Amniotic stem cell (primary cell): ENCODE results near the gene THAP4.
"Not testable (repeated sequence)": the region's sequence is repeated elsewhere in the genome, so short reads cannot be mapped to it uniquely, and the experiment has no call there.

Source experiments
- DNase-seq: peaks from one replicate; lab custom pipeline; 2025; lab: John Stamatoyannopoulos, UW

THAP4 gene

GRCh38 chr2:241584436-241584835 is 52.5 kb downstream of the THAP4 start:
- DNase-seq: no peak

GRCh38 chr2:241582806-241583205 is 54.2 kb downstream of the THAP4 start:
- no peak for DNase-seq

GRCh38 chr2:241582328-241582727 is 54.6 kb downstream of the THAP4 start:
- DNase-seq: no peak

GRCh38 chr2:241579281-241579680 is 57.7 kb downstream of the THAP4 start:
- DNase-seq: no peak

- no peak for DNase-seq
Measured at GRCh38 chr2:241577413-241578122, 59.4 kb downstream of the THAP4 start.

GRCh38 chr2:241576293-241576654 is 60.7 kb downstream of the THAP4 start:
- DNase-seq: no peak

GRCh38 chr2:241575624-241576292 is 61.2 kb downstream of the THAP4 start:
- no peak for DNase-seq

GRCh38 chr2:241574911-241575623 is 61.9 kb downstream of the THAP4 start:
- no peak for DNase-seq

GRCh38 chr2:241573741-241574140 is 63.2 kb downstream of the THAP4 start:
- DNase-seq: no peak

- not testable (repeated sequence) for DNase-seq
Measured at GRCh38 chr2:241572915-241573651, 63.9 kb downstream of the THAP4 start.

- no peak for DNase-seq
Measured at GRCh38 chr2:241571821-241572620, 64.9 kb downstream of the THAP4 start.

GRCh38 chr2:241570961-241571581 is 65.9 kb downstream of the THAP4 start:
- DNase-seq: no peak

- DNase-seq: no peak
Measured at GRCh38 chr2:241569831-241570281, 67.1 kb downstream of the THAP4 start.

- DNase-seq: no peak
Measured at GRCh38 chr2:241568726-241569125, 68.2 kb downstream of the THAP4 start.

- no peak for DNase-seq
Measured at GRCh38 chr2:241567776-241568175, 69.2 kb downstream of the THAP4 start.

GRCh38 chr2:241567266-241567665 is 69.7 kb downstream of the THAP4 start:
- not testable (repeated sequence) for DNase-seq

GRCh38 chr2:241566468-241566867 is 70.5 kb downstream of the THAP4 start:
- DNase-seq: no peak

GRCh38 chr2:241566021-241566420 is 70.9 kb downstream of the THAP4 start:
- DNase-seq: not testable (repeated sequence)

- DNase-seq: no peak
Measured at GRCh38 chr2:241565411-241565810, 71.5 kb downstream of the THAP4 start.

- no peak for DNase-seq
Measured at GRCh38 chr2:241564596-241565410, 72.2 kb downstream of the THAP4 start.
